Measurements from ENCODE around the gene UBL3.

DNA sequence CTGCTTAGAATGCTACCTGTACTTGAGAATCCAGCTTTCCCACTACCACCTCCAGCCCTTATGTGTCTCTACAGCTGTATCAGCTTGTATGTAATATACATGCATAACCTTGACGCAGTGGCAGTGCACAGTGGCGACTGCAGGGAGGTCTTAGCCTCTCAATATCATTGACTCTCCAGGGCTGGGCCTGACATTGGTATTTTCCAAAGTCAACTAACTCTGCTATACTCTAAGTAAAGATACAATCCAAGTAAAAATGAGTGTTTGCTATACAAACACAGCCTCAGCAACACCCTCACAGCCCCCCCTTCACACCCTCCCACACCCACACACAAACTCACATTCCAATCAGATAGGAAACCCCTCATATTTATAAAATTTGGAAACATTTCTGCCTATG is 6.7 kb upstream of the UBL3 start:
- no peak for TF ChIP-seq TAF1 (IDR thresholded peaks at IDR 0.05; ENCODE audit: low read depth, low read length)
- no peak for TF ChIP-seq POU2F2 (IDR thresholded peaks at IDR 0.05; ENCODE audit: low read depth, low read length)

Data from GM12891 (cell line).